HG02870 (cell line): ENCODE data around the gene EFNA5.

Source experiments
- ATAC-seq: cut with Tn5 transposase; IDR thresholded peaks from one replicate; pipeline ENCODE4 v1.9.1; 2021; ENCODE audit warnings: mild to moderate bottlenecking, moderate library complexity; ENCODE audit not compliant: unreplicated experiment

EFNA5 gene

GRCh38 chr5:107342371-107342770 is 328.4 kb downstream of the EFNA5 start:
- ATAC-seq = no peak

DNA sequence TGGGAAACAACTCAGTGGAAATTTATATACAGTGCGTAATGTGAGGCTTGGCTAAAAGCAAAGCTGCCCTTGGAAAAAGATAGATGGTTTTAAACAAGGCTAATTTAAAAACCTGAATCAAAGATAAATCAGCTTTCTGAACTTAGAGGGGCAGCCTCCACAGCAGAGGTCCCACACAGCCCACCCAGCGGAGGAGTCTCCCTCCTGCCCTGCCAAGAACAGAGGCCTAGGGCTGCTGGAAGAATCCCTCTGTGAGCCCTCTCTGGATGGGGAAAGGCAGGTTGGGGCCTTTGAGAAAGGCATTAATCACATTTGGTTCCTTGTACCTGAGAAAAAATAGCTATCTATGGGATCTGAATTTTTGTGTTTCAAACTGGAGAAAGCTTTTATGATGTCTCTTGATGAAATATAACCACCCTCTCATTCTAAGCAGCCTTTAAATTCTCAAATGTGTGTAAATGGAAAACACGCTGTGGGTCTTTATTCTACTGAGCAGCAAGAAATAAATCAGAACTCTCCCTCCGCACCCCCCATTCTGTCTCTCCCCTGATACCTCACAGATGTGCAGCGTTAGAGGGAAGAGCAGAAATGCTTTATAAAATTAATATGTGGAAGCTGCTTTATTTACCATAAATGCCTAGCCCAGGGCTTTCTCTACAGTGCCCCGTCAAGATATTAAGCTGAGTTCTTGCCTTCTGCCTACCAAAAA is 329.2 kb downstream of the EFNA5 start:
- no peak for ATAC-seq

- ATAC-seq = no peak
These were observed 330.1 kb downstream of the EFNA5 start for GRCh38 chr5:107340631-107341030.

DNA sequence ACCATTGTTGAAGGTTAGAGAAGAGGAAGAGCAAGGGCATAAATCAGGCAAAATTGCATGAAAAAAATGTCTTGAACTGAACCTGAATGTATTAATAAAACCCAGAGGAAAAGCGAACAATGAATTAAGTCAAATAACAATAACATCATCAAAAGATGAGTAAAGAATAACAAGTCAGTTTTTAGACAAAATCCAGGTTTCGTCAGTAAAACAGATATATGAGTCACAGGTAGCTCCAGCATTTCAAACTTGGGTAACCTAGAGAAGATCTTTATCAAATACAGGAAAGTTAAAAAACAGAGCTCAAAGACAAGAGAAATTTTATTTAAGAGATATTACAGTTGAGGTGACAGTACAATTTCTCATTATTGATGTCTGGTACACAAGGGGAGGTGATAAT is 332.4 kb downstream of the EFNA5 start:
- ATAC-seq = no peak

DNA sequence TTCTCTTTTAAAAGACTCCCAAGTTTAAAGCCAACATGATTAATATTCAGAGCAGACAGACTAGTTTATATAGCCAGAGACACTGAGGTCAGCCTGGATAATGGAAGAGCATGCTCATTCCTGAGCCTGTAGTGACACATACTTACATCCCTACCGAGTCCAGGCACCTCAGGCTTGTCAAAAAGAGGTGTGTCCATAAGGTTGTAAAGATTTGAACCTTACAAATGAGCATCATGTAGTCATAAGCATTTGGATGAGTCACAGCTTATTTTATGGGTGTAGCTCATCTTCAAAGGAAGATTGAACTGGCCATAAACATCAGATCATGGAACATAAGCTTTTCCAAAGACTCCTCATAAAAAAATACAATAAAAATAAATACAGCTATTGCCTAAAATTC is 333.5 kb downstream of the EFNA5 start:
- no peak for ATAC-seq

GRCh38 chr5:107331882-107332281 is 338.9 kb downstream of the EFNA5 start:
- no peak for ATAC-seq

DNA sequence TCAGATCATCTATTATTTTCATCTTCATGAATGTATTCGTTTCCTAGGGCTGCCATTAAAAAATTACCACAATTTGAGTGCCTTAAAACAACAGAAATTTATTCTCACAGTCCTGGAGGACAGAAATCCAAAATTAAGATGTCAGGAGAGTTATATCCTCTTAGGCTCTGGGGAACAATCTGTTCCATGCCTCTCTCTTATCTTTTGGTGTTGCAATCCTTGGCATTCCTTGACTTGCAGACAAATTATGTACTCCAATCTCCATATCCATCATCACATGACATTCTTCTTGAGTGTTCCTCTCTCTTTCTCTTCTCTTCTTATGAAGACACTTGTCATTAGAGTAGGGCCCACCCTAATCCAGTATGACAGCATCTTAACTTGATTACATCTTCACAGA is 339.4 kb downstream of the EFNA5 start:
- no peak for ATAC-seq

DNA sequence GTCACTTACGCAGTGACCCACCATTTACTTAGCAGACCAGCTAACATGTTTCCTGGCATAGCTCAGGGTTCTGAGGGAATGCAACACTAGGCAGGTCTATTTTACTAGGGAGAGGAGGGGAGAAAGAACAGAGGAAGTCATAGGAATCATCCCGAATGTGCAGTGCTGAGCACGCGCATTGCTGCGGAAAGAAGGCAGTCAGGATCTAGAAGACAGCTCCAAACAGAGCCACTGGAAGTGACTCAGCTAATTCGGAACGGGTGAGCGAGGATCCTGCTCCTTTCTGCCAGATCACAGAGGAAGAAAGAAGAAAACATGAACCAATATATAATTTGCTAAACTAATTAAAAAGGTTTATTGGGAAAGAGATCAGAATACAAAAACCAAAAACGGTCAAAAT is 339.8 kb downstream of the EFNA5 start:
- ATAC-seq = no peak

- no peak for ATAC-seq
These were observed 340.9 kb downstream of the EFNA5 start for GRCh38 chr5:107329850-107330249.
